A549 (cell line): ENCODE measurements around the gene GAS7. TPM values are rescaled to one million over a fixed set of nuclear protein-coding genes. Genes with fewer than 3 reads are reported as not detected.

Experiments used
- ATAC-seq, 2 experiments: fragments of 200-7000 bp in 1 of 2; fragments of >200 bp in 1 of 2; cut with Nextera tagmentation in 1 of 2; cut with Tn5 transposase in 1 of 2; 3 replicates each; pipeline versions ENCODE4 v1.8.0 to v1.9.1; 2018 to 2020; ENCODE audit warnings: mild to moderate bottlenecking in 1 of 2, moderate library complexity in 1 of 2
- CTCF ChIA-PET: fragments of 300-600 bp; sonication (Branson Sonifier 250); formaldehyde crosslinking; extraction: SDS; loops from one replicate; lab custom pipeline; 2021; ENCODE audit warnings: antibody characterized with exemption, inconsistent platforms; lab: Yijun Ruan, JAX
- POLR2A ChIA-PET: fragments of 350-600 bp; formaldehyde crosslinking; extraction: SDS; loops from one replicate; lab custom pipeline; 2021; ENCODE audit warnings: antibody characterized with exemption, inconsistent platforms; lab: Yijun Ruan, JAX
- DNase-seq, 2 experiments: peaks; one replicate each; pipeline versions ENCODE4 v3.0.0 to v3.0.0-alpha.2; 2011 to 2016; ENCODE audit warnings: low read depth in 1 of 2, low spot score in 1 of 2
- FAIRE-seq: peaks from 2 replicates; lab custom pipeline; 2011; peaks lifted over from hg19 to GRCh38; lab: Jason Lieb, UNC
- H3K27ac ChIP-seq, 2 experiments: fragments of >200 bp; sonication (Bioruptor Twin); formaldehyde crosslinking; 3 replicates each; pipeline ENCODE4 v1.5.1; 2016 to 2017
- H3K4me1 ChIP-seq: fragments of >200 bp; sonication (Bioruptor Twin); formaldehyde crosslinking; 3 replicates; pipeline ENCODE4 v1.6.1; 2016
- H3K4me2 ChIP-seq: fragments of >200 bp; sonication (Bioruptor Twin); formaldehyde crosslinking; 3 replicates; pipeline ENCODE4 v1.6.1; 2016
- H3K4me3 ChIP-seq: fragments of >200 bp; sonication (Bioruptor Twin); formaldehyde crosslinking; 3 replicates; pipeline ENCODE4 v1.5.1; 2016
- H3K9me3 ChIP-seq: fragments of >200 bp; sonication (Bioruptor Twin); formaldehyde crosslinking; 3 replicates; pipeline ENCODE4 v1.6.1; 2016
- ATOH8 ChIP-seq: fragments of 250-450 bp; sonication (Bioruptor Pico); IDR thresholded peaks from 2 replicates; pipeline ENCODE4 v1.5.0; 2020; ENCODE audit warnings: low read depth, mild to moderate bottlenecking, moderate library complexity
- CBX2 ChIP-seq: fragments of 200-600 bp; sonication (generic); IDR thresholded peaks from 2 replicates; pipeline ENCODE4 v1.6.1; 2016; ENCODE audit warnings: low read depth, mild to moderate bottlenecking, borderline replicate concordance
- CEBPB ChIP-seq, 2 experiments: fragments of >200 bp in 1 of 2; sonication (Bioruptor Twin) in 1 of 2; formaldehyde crosslinking in 1 of 2; IDR thresholded peaks; 2 replicates each; pipeline ENCODE4 v1.6.1; 2012 to 2016
- CHD4 ChIP-seq: fragments of 200-600 bp; sonication (generic); IDR thresholded peaks from 2 replicates; pipeline ENCODE4 v1.6.1; 2016; ENCODE audit warnings: antibody characterized with exemption, mild to moderate bottlenecking, borderline replicate concordance
- CTCF ChIP-seq: fragments of >200 bp; sonication (Bioruptor Twin); formaldehyde crosslinking; IDR thresholded peaks from 3 replicates; pipeline ENCODE4 v1.5.1; 2016
- EP300 ChIP-seq, 2 experiments: fragments of >200 bp; sonication (Bioruptor Twin); formaldehyde crosslinking; IDR thresholded peaks; 2 replicates in 1 of 2; 3 replicates in 1 of 2; pipeline ENCODE4 v1.6.1; 2016 to 2017
- FOSL2 ChIP-seq, 2 experiments: fragments of 450-650 bp in 1 of 2; fragments of >200 bp in 1 of 2; sonication (Bioruptor Twin) in 1 of 2; formaldehyde crosslinking; IDR thresholded peaks; 2 replicates each; pipeline versions ENCODE4 v1.5.0 to v1.6.1; 2016 to 2020; ENCODE audit warnings: mild to moderate bottlenecking in 1 of 2, moderate library complexity in 1 of 2
- HDAC2 ChIP-seq: fragments of 200-600 bp; sonication (generic); IDR thresholded peaks from 2 replicates; pipeline ENCODE4 v1.6.1; 2016
- HOXB13 ChIP-seq: fragments of 250-450 bp; sonication (Bioruptor Pico); IDR thresholded peaks from 2 replicates; pipeline ENCODE4 v1.5.0; 2020; ENCODE audit warnings: low read depth, mild to moderate bottlenecking, moderate library complexity
- MAX ChIP-seq: IDR thresholded peaks from 2 replicates; pipeline ENCODE4 v1.6.1; 2012
- MYC ChIP-seq: IDR thresholded peaks from 2 replicates; pipeline ENCODE4 v1.6.1; 2012; ENCODE audit warnings: mild to moderate bottlenecking, inconsistent platforms, low read length, improper control_type of control experiment, borderline replicate concordance
- POLR2A ChIP-seq: IDR thresholded peaks from 2 replicates; pipeline ENCODE4 v1.6.1; 2012; ENCODE audit warnings: mild to moderate bottlenecking, low read length
- RAD21 ChIP-seq, 2 experiments: fragments of >200 bp in 1 of 2; sonication (Bioruptor Twin) in 1 of 2; formaldehyde crosslinking in 1 of 2; IDR thresholded peaks in 1 of 2; conservative IDR thresholded peaks in 1 of 2; 2 replicates in 1 of 2; 3 replicates in 1 of 2; pipeline ENCODE4 v1.6.1; 2012 to 2018; ENCODE audit warnings: inconsistent platforms in 1 of 2
- RARB ChIP-seq: fragments of 250-450 bp; sonication (Bioruptor Pico); IDR thresholded peaks from 2 replicates; pipeline ENCODE4 v1.8.0; 2021; ENCODE audit warnings: mild to moderate bottlenecking, moderate library complexity
- RCOR1 ChIP-seq: fragments of 150-350 bp; IDR thresholded peaks from 2 replicates; pipeline ENCODE4 v1.6.1; 2014; ENCODE audit warnings: antibody characterized with exemption, low read length, low read depth
- RNF2 ChIP-seq: fragments of 200-600 bp; sonication (generic); IDR thresholded peaks from 2 replicates; pipeline ENCODE4 v1.6.1; 2016; ENCODE audit warnings: low read depth, mild to moderate bottlenecking, antibody characterized with exemption, moderate library complexity, borderline replicate concordance
- SMC3 ChIP-seq: fragments of >200 bp; sonication (Bioruptor Twin); formaldehyde crosslinking; IDR thresholded peaks from 3 replicates; pipeline ENCODE4 v1.6.1; 2018; ENCODE audit warnings: inconsistent platforms
- SREBF2 ChIP-seq: fragments of 450-650 bp; IDR thresholded peaks from 2 replicates; pipeline ENCODE4 v1.6.1; 2014; ENCODE audit warnings: mild to moderate bottlenecking, moderate library complexity
- ZNF302 ChIP-seq: fragments of 250-450 bp; sonication (Bioruptor Pico); IDR thresholded peaks from 2 replicates; pipeline ENCODE4 v1.9.0; 2021; ENCODE audit warnings: inconsistent platforms, mild to moderate bottlenecking, moderate library complexity
- WGBS: methylation state at CpG from one replicate; pipeline ENCODE4 v1.1.6; 2017; ENCODE audit errors: missing lambda C conversion rate; 5-methylcytosine and 5-hydroxymethylcytosine counted together
- polyA plus RNA-seq, 4 experiments: library from polyadenylated mRNA; depleted of rRNA in 3 of 4; stranded (reverse); fragments of >200 nt; fragmentation: RNase III in 1 of 4; extraction: RNeasy Plus Mini Kit Qiagen cat#74134 plus additional on column Dnase treatment in 1 of 4; gene quantifications; 2 replicates in 3 of 4; 3 replicates in 1 of 4; pipeline ENCODE4 v1.2.3, GENCODE V29; 2011 to 2017
- TF ChIP-seq, protein P1 (sequence below): fragments of 450-650 bp; IDR thresholded peaks from 2 replicates; pipeline ENCODE4 v1.6.1; 2014; ENCODE audit warnings: antibody characterized with exemption

The GAS7 gene
- polyA plus RNA-seq, 2 of the 4 experiments (the other 2 are of a cell fraction): 1.3 to 1.5 TPM

- H3K4me3 ChIP-seq: no peak overlapping the region
- ChIA-PET POLR2A (no interaction called here), CTCF (interaction anchor here (1.1 to 2.2 kb wide), 5 partner anchors 9 to 52 kb away, joined by 3 to 6 read pairs (median 3); no protein-coding TSS in a partner anchor)
- no peak overlapping the region for H3K4me2 ChIP-seq
- no peak for DNase-seq
- no peak for ATAC-seq
- 91% methylated on average over 7 of the region's 7 CpGs for WGBS
- no peak for FAIRE-seq
- peak overlapping the region in 1 of 2 experiments; percentile 53; a peak in 2 of 6 replicates for H3K27ac ChIP-seq
- peaks cover 20% of the 10 kb centered on the region for H3K4me1 ChIP-seq
- H3K9me3 ChIP-seq: no peaks in the 10 kb centered on the region
- no peak for TF ChIP-seq MYC
Observed at GRCh38 chr17:9907131-9907530, 291.3 kb downstream of the GAS7 start.

DNA sequence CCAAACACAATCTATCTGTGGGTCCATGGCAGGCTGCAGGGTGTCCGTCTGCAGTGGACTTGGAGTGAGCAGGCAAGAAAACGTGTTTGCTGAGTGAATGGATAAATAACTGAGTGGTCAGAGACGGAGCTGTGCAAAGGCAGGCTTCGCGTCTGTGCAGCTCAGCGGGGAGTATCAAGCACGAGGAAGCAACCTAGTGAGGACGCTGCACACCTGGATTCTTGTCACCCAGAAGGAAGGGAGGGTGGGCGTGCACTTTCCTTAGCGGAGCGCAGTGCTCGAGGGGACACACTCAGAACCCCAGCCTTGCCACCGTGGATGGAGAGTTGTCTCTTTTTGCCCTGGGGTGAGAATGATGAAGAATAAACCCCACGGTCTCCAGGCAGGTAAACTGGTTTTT, 291.8 kb downstream of the GAS7 start:
- ATAC-seq: no peak
- Histone ChIP-seq H3K4me1 (peaks cover 20% of the 10 kb centered on the region), H3K9me3 (no peaks in the 10 kb centered on the region), H3K4me2 (no peak overlapping the region), H3K27ac (peak overlapping the region in 1 of 2 experiments; percentile 53; a peak in 1 of 6 replicates), H3K4me3 (no peak overlapping the region)
- CTCF ChIA-PET: interaction anchor here (0.7 to 3.4 kb wide), 6 partner anchors 10 to 53 kb away, joined by 3 to 10 read pairs (median 4); no protein-coding TSS in a partner anchor
- FAIRE-seq: no peak
- DNase-seq: no peak
- POLR2A ChIA-PET: no interaction called here
- WGBS: 85% methylated on average over 14 of the region's 14 CpGs
- TF ChIP-seq ZNF302 (CRISPR knock-in tag) (no peak), SREBF2 (no peak), HDAC2 (no peak), RARB (no peak), CTCF (no peak), FOSL2 (IDR thresholded peaks at IDR 0.05) (no peak), FOSL2 (CRISPR knock-in tag; IDR thresholded peaks at IDR 0.05) (no peak), CEBPB (IDR thresholded peaks at IDR 0.05) (no peak), ATOH8 (CRISPR knock-in tag) (no peak), RCOR1 (no peak)

- FAIRE-seq (peak; percentile 63), ATAC-seq (peak; percentile 55 to 71; a peak in 4 of 6 replicates), DNase-seq (peak; percentile 64 to 72)
- TF ChIP-seq, protein P1, sequence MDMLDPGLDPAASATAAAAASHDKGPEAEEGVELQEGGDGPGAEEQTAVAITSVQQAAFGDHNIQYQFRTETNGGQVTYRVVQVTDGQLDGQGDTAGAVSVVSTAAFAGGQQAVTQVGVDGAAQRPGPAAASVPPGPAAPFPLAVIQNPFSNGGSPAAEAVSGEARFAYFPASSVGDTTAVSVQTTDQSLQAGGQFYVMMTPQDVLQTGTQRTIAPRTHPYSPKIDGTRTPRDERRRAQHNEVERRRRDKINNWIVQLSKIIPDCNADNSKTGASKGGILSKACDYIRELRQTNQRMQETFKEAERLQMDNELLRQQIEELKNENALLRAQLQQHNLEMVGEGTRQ: no peak
- no peak for TF ChIP-seq RNF2
- TF ChIP-seq HOXB13 (CRISPR knock-in tag): no peak
- TF ChIP-seq CHD4: no peak
- peak in 1 of 2 experiments; percentile 49; a peak in 3 of 5 replicates for TF ChIP-seq RAD21 (conservative IDR thresholded peaks at IDR 0.05 in 1 of 2, IDR thresholded peaks at IDR 0.05 in 1 of 2)
- TF ChIP-seq POLR2A: no peak
- no peak for TF ChIP-seq MAX
- TF ChIP-seq SREBF2: no peak
- TF ChIP-seq CBX2: no peak
- TF ChIP-seq CTCF: peak; percentile 38
- 0 out of 3 replicates have a peak, but pooled peaks have one; percentile 22 for TF ChIP-seq SMC3
- TF ChIP-seq EP300 (IDR thresholded peaks at IDR 0.05): no peak
- H3K9me3 ChIP-seq: no peaks in the 10 kb centered on the region
- peak overlapping the region in 1 of 2 experiments; percentile 50; a peak in 3 of 6 replicates for H3K27ac ChIP-seq
- ChIA-PET CTCF (interaction anchor here (0.6 to 3.4 kb wide), 10 partner anchors 8 to 321 kb away, joined by 3 to 13 read pairs (median 3); no protein-coding TSS in a partner anchor), POLR2A (no interaction called here)
- no peak overlapping the region for H3K4me2 ChIP-seq
- WGBS: 35% methylated on average over 4 of the region's 4 CpGs
- no peak overlapping the region for H3K4me3 ChIP-seq
- peaks cover 23% of the 10 kb centered on the region for H3K4me1 ChIP-seq
Observed at GRCh38 chr17:9905902-9906301, 292.5 kb downstream of the GAS7 start.
